A673 (cell line): Measurements from ENCODE around the gene OR2V1. TPM values are rescaled to one million over a fixed set of nuclear protein-coding genes. Genes with fewer than 3 reads are reported as not detected.
"Not testable (repeated sequence)": the region's sequence is repeated elsewhere in the genome, so short reads cannot be mapped to it uniquely, and the experiment has no call there.

Experiments used
- BruUV-seq: library from RNA; stranded (reverse); fragments of 400-500 nt; replicated peaks from 2 replicates; lab custom pipeline; 2021; lab: Mats Ljungman, UMichigan
- CTCF ChIA-PET: fragments of 300-600 bp; sonication (Branson Sonifier 250); formaldehyde crosslinking; loops from one replicate; lab custom pipeline; 2022; ENCODE audit warnings: antibody characterized with exemption; lab: Charles Lee
- POLR2A ChIA-PET: fragments of 300-600 bp; sonication (Branson Sonifier 250); formaldehyde crosslinking; loops from one replicate; lab custom pipeline; 2022; ENCODE audit warnings: antibody characterized with exemption; ENCODE audit not compliant: low non-redundant PET; lab: Charles Lee
- DNase-seq: peaks from one replicate; pipeline ENCODE4 v3.0.0-alpha.2; 2015; ENCODE audit warnings: low spot score
- H3K27ac ChIP-seq: fragments of 200-600 bp; sonication (generic); 2 replicates; pipeline ENCODE4 v1.5.1; 2016; ENCODE audit warnings: mixed run types, low read depth, mild to moderate bottlenecking, mixed read lengths, antibody characterized with exemption, low read length; ENCODE audit not compliant: poor library complexity, severe bottlenecking
- H3K27me3 ChIP-seq: fragments of 200-600 bp; sonication (generic); replicated peaks from 2 replicates; pipeline ENCODE4 v1.6.1; 2017; ENCODE audit warnings: mixed run types, low read depth, mild to moderate bottlenecking, mixed read lengths, antibody characterized with exemption, low read length; ENCODE audit not compliant: insufficient read depth, poor library complexity
- H3K36me3 ChIP-seq: fragments of 200-600 bp; sonication (generic); 2 replicates; pipeline ENCODE4 v1.6.1; 2016; ENCODE audit warnings: mixed run types, mild to moderate bottlenecking, mixed read lengths, antibody characterized with exemption, low read length; ENCODE audit not compliant: insufficient read depth, poor library complexity, severe bottlenecking
- H3K4me1 ChIP-seq: fragments of 200-600 bp; sonication (generic); 2 replicates; pipeline ENCODE4 v1.6.1; 2017; ENCODE audit warnings: mixed run types, mild to moderate bottlenecking, mixed read lengths, antibody characterized with exemption, low read length; ENCODE audit not compliant: insufficient read depth, poor library complexity, severe bottlenecking
- H3K4me3 ChIP-seq: fragments of 200-600 bp; sonication (generic); 2 replicates; pipeline ENCODE4 v1.5.1; 2016; ENCODE audit warnings: low read depth, mixed run types, mild to moderate bottlenecking, mixed read lengths, low read length; ENCODE audit not compliant: poor library complexity, severe bottlenecking
- H3K9me3 ChIP-seq: fragments of 200-600 bp; sonication (generic); 2 replicates; pipeline ENCODE4 v1.6.1; 2016; ENCODE audit warnings: mixed run types, low read depth, mild to moderate bottlenecking, mixed read lengths, antibody characterized with exemption, low read length; ENCODE audit not compliant: poor library complexity, severe bottlenecking
- EZH2 ChIP-seq: fragments of 200-600 bp; sonication (generic); IDR thresholded peaks from 2 replicates; pipeline ENCODE4 v1.6.1; 2017; ENCODE audit warnings: borderline replicate concordance, low read depth, mild to moderate bottlenecking, mixed read lengths, antibody characterized with exemption, low read length; ENCODE audit not compliant: poor library complexity, severe bottlenecking
- intact Hi-C: fragments of 100-400 bp; cut with micrococcal nuclease; formaldehyde crosslinking; loops from one replicate; pipeline ENCODE4 v1.10.0; 2022; ENCODE audit not compliant: unreplicated experiment
- total RNA-seq: library from RNA; stranded (reverse); gene quantifications from 2 replicates; pipeline ENCODE4 v1.2.3, GENCODE V29; 2021
- TF ChIP-seq, protein P1 (sequence below): fragments of 300-800, 200-600 bp; sonication (generic); conservative IDR thresholded peaks from 2 replicates; pipeline ENCODE4 v1.5.1; 2017; ENCODE audit warnings: low read depth, mild to moderate bottlenecking, antibody characterized with exemption, low read length, moderate library complexity, mixed read lengths

OR2V1 gene
- total RNA-seq, 1 experiment from 2014 or later = not detected

DNA sequence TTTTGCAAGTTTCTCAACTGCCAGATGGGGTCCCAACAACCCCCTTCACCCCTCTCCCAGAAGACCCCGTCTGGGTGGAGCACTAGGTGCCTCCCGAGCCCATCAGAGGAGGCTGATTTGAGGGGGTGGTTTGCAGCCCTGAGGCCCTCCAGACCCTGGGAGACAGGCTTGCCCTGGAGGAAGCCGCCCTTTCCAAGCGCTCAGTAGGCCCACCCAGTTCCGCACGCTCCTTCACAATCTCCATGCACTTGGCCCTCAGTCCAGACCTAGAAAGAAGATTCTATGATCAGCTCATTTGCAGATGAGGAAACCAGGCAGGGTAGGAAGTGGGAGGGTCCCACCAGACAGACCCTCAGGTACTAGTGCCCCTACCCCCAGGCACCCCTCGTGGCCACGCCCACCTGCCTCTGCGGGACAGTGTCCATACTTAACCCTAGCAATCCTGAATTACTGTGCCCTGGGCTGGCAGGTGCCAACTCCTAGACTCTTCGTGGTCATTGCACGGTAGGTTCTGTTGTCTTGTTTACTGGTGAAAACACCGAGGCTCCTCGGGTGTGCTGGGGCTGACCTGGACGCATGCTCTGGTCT lies 22.3 kb downstream of the OR2V1 start:
- Histone ChIP-seq H3K36me3 (no peaks in the 10 kb centered on the region), H3K4me3 (no peak overlapping the region), H3K27me3 (peaks cover 60% of the 10 kb centered on the region), H3K27ac (no peak overlapping the region), H3K4me1 (no peaks in the 10 kb centered on the region), H3K9me3 (no peaks in the 10 kb centered on the region)
- TF ChIP-seq EZH2 = no peak
- TF ChIP-seq, protein P1, sequence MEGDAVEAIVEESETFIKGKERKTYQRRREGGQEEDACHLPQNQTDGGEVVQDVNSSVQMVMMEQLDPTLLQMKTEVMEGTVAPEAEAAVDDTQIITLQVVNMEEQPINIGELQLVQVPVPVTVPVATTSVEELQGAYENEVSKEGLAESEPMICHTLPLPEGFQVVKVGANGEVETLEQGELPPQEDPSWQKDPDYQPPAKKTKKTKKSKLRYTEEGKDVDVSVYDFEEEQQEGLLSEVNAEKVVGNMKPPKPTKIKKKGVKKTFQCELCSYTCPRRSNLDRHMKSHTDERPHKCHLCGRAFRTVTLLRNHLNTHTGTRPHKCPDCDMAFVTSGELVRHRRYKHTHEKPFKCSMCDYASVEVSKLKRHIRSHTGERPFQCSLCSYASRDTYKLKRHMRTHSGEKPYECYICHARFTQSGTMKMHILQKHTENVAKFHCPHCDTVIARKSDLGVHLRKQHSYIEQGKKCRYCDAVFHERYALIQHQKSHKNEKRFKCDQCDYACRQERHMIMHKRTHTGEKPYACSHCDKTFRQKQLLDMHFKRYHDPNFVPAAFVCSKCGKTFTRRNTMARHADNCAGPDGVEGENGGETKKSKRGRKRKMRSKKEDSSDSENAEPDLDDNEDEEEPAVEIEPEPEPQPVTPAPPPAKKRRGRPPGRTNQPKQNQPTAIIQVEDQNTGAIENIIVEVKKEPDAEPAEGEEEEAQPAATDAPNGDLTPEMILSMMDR = no peak
- POLR2A ChIA-PET = no interaction called here
- CTCF ChIA-PET = interaction anchor here (0.5 kb wide), 1 partner anchor 240 kb away, joined by 3 read pairs; no protein-coding TSS in a partner anchor
- intact Hi-C loops = no loop called here
- no peak for DNase-seq
- no TSS peak for BruUV-seq

DNA sequence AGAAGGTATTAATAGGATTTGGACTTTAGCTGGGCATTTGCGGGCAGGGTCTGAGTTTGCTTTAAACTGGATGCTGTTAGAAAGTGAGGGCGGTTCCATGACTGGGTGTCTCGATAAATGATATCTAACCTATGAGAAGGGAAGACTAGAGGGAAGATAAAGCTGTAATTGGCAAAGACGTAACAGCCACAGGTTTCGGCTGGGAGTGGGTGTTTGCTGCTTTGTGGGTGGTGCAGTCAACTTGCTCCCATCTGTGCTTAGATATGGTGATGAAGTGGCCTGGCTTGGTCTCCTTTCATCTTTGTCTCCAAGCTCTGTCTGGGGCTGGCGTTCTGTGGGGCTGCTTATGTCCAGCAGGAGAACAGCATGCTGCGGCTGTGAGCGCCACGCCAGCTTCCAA lies 23.3 kb downstream of the OR2V1 start:
- peaks cover 54% of the 10 kb centered on the region for H3K27me3 ChIP-seq
- no peak overlapping the region for H3K27ac ChIP-seq
- ChIA-PET CTCF (no interaction called here), POLR2A (no interaction called here)
- TF ChIP-seq, protein P1 = no peak
- no peak for TF ChIP-seq EZH2
- no peak overlapping the region for H3K4me3 ChIP-seq
- no peaks in the 10 kb centered on the region for H3K36me3 ChIP-seq
- no peak for DNase-seq
- BruUV-seq = no TSS peak
- H3K9me3 ChIP-seq = no peaks in the 10 kb centered on the region
- no peaks in the 10 kb centered on the region for H3K4me1 ChIP-seq
- intact Hi-C loops = no loop called here

DNA sequence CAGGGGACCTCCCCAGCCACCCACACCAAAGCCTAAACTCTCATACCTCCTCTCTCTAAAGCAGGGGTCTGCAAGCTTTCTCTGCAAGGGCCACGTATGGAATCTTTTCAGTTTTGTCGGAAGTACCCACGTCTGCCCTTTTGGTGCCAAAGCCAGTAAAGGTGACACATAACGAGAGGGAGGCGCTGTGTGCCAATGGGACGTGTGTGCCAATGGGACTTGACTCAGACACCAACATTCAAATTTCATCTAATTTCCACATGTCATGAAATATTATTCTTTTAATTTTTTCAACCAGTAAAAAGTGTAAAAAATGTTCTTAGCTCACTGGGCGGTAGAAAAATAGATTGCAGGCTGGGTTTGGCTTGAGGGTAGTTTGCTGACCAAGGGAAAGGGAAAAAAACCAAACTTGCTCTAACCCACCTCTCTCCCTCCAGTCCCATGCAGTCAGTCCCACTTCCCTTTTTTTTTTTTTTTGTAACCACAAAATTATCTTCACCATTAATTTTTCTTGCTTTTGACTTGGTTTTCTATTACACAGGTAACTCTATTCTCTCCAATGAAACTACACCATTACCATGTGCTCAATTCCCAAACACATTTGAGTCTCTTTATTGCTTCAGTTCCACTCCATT lies 25.5 kb downstream of the OR2V1 start:
- H3K4me3 ChIP-seq = no peak overlapping the region
- H3K9me3 ChIP-seq = no peaks in the 10 kb centered on the region
- H3K36me3 ChIP-seq = no peaks in the 10 kb centered on the region
- H3K27ac ChIP-seq = no peak overlapping the region
- peaks cover 44% of the 10 kb centered on the region for H3K27me3 ChIP-seq
- ChIA-PET CTCF (no interaction called here), POLR2A (no interaction called here)
- TF ChIP-seq EZH2 = no peak
- TF ChIP-seq, protein P1 = no peak
- DNase-seq = no peak
- intact Hi-C loops = no loop called here
- BruUV-seq = no TSS peak
- H3K4me1 ChIP-seq = no peaks in the 10 kb centered on the region

DNA sequence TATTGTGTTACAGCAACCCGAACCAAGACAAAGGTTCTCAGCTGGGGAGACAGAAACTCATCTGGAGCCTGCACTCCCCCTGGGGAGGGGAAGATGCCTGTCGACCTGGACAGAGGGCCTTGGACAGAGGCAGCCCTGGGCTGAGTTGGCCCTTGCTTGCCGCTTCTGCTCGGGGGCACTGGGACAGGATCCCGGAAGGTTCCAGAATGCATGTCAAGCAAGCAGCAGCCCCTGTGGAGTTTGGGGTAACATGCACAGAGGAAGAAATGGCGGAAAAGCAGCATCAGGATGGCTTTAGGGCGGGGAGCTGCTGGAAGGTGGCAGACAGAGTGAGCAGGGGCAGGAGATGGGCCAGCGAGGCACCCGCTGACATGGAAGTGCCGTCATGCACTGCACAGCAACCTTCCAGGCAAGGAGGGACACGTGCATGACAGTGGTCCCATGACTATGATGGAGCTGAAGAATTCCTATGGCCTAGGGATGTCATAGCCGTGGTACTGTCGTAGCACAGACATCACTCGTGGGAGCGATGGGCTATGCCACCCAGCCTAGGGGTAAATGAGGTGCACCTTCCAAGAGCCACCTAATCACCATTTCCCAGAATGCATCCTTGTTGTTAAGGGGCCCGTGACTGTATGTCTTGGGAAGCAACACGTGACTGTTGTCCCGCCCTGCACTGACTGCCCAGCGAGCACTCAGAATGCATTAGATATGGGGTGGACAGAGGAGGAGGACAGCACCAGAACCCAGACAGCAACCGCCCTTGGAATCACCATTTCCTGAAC lies 26.2 kb downstream of the OR2V1 start:
- peaks cover 44% of the 10 kb centered on the region for H3K27me3 ChIP-seq
- H3K4me3 ChIP-seq, H3K4me1 ChIP-seq, CTCF ChIA-PET, H3K9me3 ChIP-seq, H3K36me3 ChIP-seq, H3K27ac ChIP-seq, BruUV-seq, intact Hi-C loops, POLR2A ChIA-PET, DNase-seq: not testable (repeated sequence)

DNA sequence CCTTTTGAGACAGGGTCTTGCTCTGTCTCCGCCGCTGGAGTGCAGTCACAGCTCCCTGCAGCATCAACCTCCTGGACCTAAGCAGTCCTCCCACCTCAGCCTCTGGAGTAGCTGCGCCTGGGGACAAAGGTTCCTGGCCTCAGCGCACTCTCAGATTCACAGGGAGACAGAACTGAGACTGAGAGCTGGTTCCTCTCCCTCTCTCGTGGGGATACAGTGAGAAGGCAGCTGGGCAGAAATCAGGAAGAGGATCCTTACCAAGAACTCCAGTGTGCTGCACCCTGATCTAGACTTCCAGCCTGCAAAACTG lies 26.8 kb downstream of the OR2V1 start:
- DNase-seq, H3K36me3 ChIP-seq, POLR2A ChIA-PET, H3K9me3 ChIP-seq, BruUV-seq, intact Hi-C loops, CTCF ChIA-PET, H3K4me1 ChIP-seq, H3K27ac ChIP-seq, H3K4me3 ChIP-seq: not testable (repeated sequence)
- peaks cover 50% of the 10 kb centered on the region for H3K27me3 ChIP-seq
